K562 (cell line): ENCODE data around the gene DLK1. TPM values are rescaled to one million over a fixed set of nuclear protein-coding genes. Genes with fewer than 3 reads are reported as not detected.

Source experiments
- ARID4B ChIP-seq: sonication (generic); formaldehyde crosslinking; IDR thresholded peaks from 2 replicates; pipeline ENCODE4 v1.8.0; 2022; ENCODE audit warnings: mild to moderate bottlenecking, missing genetic modification reagents
- ATF6 ChIP-seq: sonication (generic); formaldehyde crosslinking; IDR thresholded peaks from 2 replicates; pipeline ENCODE4 v1.4.0; 2020; ENCODE audit warnings: mild to moderate bottlenecking, missing genetic modification reagents
- BCL6 ChIP-seq: fragments of 250-450 bp; sonication (Bioruptor Pico); IDR thresholded peaks from 2 replicates; pipeline ENCODE4 v1.4.0; 2020
- CTCFL ChIP-seq: IDR thresholded peaks from 2 replicates; pipeline ENCODE4 v1.6.1; 2011; ENCODE audit warnings: borderline replicate concordance, low read depth, mild to moderate bottlenecking, moderate library complexity, low read length; ENCODE audit not compliant: insufficient read depth, poor library complexity, severe bottlenecking
- FOS ChIP-seq: IDR thresholded peaks from 3 replicates; pipeline ENCODE4 v1.6.1; 2011; ENCODE audit not compliant: insufficient read length; ENCODE audit errors: extremely low read depth
- GABPA ChIP-seq: fragments of 200-800 bp; sonication (Bioruptor generic); conservative IDR thresholded peaks from 2 replicates; pipeline ENCODE4 v1.6.1; 2016; ENCODE audit warnings: low read depth, missing genetic modification characterization, missing compliant biosample characterization
- GTF2E2 ChIP-seq: fragments of 200-800 bp; sonication (Bioruptor generic); IDR thresholded peaks from 2 replicates; pipeline ENCODE4 v1.6.1; 2016; ENCODE audit warnings: missing genetic modification characterization, missing compliant biosample characterization
- MAZ ChIP-seq, 2 experiments: fragments of 450-650 bp in 1 of 2; sonication (generic) in 1 of 2; formaldehyde crosslinking; IDR thresholded peaks in 1 of 2; conservative IDR thresholded peaks in 1 of 2; 2 replicates each; pipeline versions ENCODE4 v1.4.0 to v1.5.0; 2020; ENCODE audit warnings: mild to moderate bottlenecking in 1 of 2, missing genetic modification reagents in 1 of 2
- NFE2 ChIP-seq: IDR thresholded peaks from 2 replicates; pipeline ENCODE4 v1.6.1; 2014; ENCODE audit warnings: antibody characterized with exemption, low read depth
- NR2C2 ChIP-seq, 2 experiments: fragments of 200-800 bp in 1 of 2; sonication (Bioruptor generic) in 1 of 2; sonication (generic) in 1 of 2; formaldehyde crosslinking in 1 of 2; IDR thresholded peaks; 2 replicates each; pipeline versions ENCODE4 v1.6.1 to v1.8.0; 2016 to 2022; ENCODE audit warnings: mild to moderate bottlenecking in 1 of 2, missing compliant biosample characterization in 1 of 2, missing genetic modification characterization in 1 of 2, missing genetic modification reagents in 1 of 2
- OTX1 ChIP-seq: fragments of 450-650 bp; formaldehyde crosslinking; IDR thresholded peaks from 2 replicates; pipeline ENCODE4 v1.4.0; 2022; ENCODE audit warnings: mild to moderate bottlenecking
- SUPT5H ChIP-seq: fragments of 450-650 bp; IDR thresholded peaks from 2 replicates; pipeline ENCODE4 v1.6.1; 2016
- TAF1 ChIP-seq: IDR thresholded peaks from 2 replicates; pipeline ENCODE4 v1.6.1; 2011; ENCODE audit warnings: mild to moderate bottlenecking, low read length, moderate library complexity; ENCODE audit not compliant: insufficient read depth, control insufficient read depth, severe bottlenecking; ENCODE audit errors: extremely low read depth
- TEAD4 ChIP-seq, 2 experiments: sonication (generic) in 1 of 2; formaldehyde crosslinking in 1 of 2; IDR thresholded peaks; 2 replicates each; pipeline versions ENCODE4 v1.6.1 to v1.8.0; 2012 to 2022; ENCODE audit warnings: borderline replicate concordance in 1 of 2, inconsistent platforms in 1 of 2, low read length in 1 of 2, mild to moderate bottlenecking in 1 of 2, missing genetic modification reagents in 1 of 2
- THAP7 ChIP-seq: fragments of 250-450 bp; sonication (Bioruptor Pico); IDR thresholded peaks from 2 replicates; pipeline ENCODE4 v1.5.0; 2021
- ZNF507 ChIP-seq: conservative IDR thresholded peaks from 2 replicates; pipeline ENCODE4 v1.6.1; 2017; ENCODE audit warnings: missing genetic modification characterization, missing compliant biosample characterization
- ZNF830 ChIP-seq: fragments of 250-450 bp; sonication (Bioruptor Pico); IDR thresholded peaks from 2 replicates; pipeline ENCODE4 v1.5.0; 2021; ENCODE audit warnings: mild to moderate bottlenecking
- polyA plus RNA-seq, 8 experiments: library from polyadenylated mRNA; depleted of rRNA in 4 of 8; stranded (reverse) in 5 of 8; unstranded in 3 of 8; fragments of >200 nt; fragmentation: Nextera tagmentation in 2 of 8; fragmentation: Illumina TruSeq in 1 of 8; extraction: Ambion mirVana in 2 of 8; extraction: Trizol in 1 of 8; gene quantifications; 2 replicates each; pipeline versions ENCODE4 v1.2.1 to v1.2.3, GENCODE V29; 2011 to 2014; ENCODE audit warnings: inconsistent platforms in 1 of 8, missing spikeins in 1 of 8
- total RNA-seq, 7 experiments: library from RNA; depleted of rRNA in 6 of 7; stranded (reverse); fragments of >200 nt in 6 of 7; fragmentation: Illumina TruSeq in 2 of 7; extraction: Trizol in 2 of 7; gene quantifications; 2 replicates each; pipeline versions ENCODE4 v1.2.1 to v1.2.3, GENCODE V29; 2011 to 2021; ENCODE audit warnings: low replicate concordance in 1 of 7

DLK1 gene
- total and polyA plus RNA-seq, 9 of the 15 experiments (the other 6 are each of a cell fraction or from before 2014, with no cell fraction given) = 4.4 to 97.2 (median 15.3) TPM

GRCh38 chr14:100771121-100771800 is 44.6 kb downstream of the DLK1 start (continued):
- TF ChIP-seq GABPA (tag) (peak; percentile 77), NFE2 (0 out of 2 replicates have a peak, but pooled peaks have one; percentile 10), NR2C2 (CRISPR knock-in tag; IDR thresholded peaks at IDR 0.05) (no peak), NR2C2 (tag; IDR thresholded peaks at IDR 0.05) (no peak; the same call in none of the 2 replicates), THAP7 (CRISPR knock-in tag) (no peak), TEAD4 (IDR thresholded peaks at IDR 0.05; ENCODE audit: low read length) (peak; percentile 79), TEAD4 (CRISPR knock-in tag; IDR thresholded peaks at IDR 0.05; ENCODE audit: borderline replicate concordance) (no peak), ARID4B (no peak), OTX1 (CRISPR knock-in tag) (peak; percentile 85; the same call in 1 of the 2 replicates), ATF6 (CRISPR knock-in tag) (no peak), TAF1 (peak; percentile 49), FOS (no peak), MAZ (CRISPR knock-in tag; conservative IDR thresholded peaks at IDR 0.05 in 1 of 2, IDR thresholded peaks at IDR 0.05 in 1 of 2) (peak in 1 of 2 experiments; percentile 93; a peak in 2 of 4 replicates), ZNF507 (tag) (no peak), ZNF830 (CRISPR knock-in tag) (0 out of 2 replicates have a peak, but pooled peaks have one; percentile 76), CTCFL (no peak), SUPT5H (peak; percentile 61), GTF2E2 (tag) (peak; percentile 90), BCL6 (CRISPR knock-in tag) (no peak)
